OCI-LY3 (cell line): Measurements from ENCODE around the gene PDX1.

Experiments used
- EZH2phosphoT487 ChIP-seq: fragments of 200-600 bp; shearing (Covaris generic); IDR thresholded peaks from 2 replicates; pipeline ENCODE4 v1.6.1; 2018; ENCODE audit warnings: antibody characterized with exemption, mixed run types, low read depth
- TF ChIP-seq, protein P1 (sequence below): fragments of 200-600, 300-600 bp; sonication (generic); IDR thresholded peaks from 2 replicates; pipeline ENCODE4 v1.5.1; 2014; ENCODE audit warnings: antibody characterized with exemption, low read length, low read depth

DNA sequence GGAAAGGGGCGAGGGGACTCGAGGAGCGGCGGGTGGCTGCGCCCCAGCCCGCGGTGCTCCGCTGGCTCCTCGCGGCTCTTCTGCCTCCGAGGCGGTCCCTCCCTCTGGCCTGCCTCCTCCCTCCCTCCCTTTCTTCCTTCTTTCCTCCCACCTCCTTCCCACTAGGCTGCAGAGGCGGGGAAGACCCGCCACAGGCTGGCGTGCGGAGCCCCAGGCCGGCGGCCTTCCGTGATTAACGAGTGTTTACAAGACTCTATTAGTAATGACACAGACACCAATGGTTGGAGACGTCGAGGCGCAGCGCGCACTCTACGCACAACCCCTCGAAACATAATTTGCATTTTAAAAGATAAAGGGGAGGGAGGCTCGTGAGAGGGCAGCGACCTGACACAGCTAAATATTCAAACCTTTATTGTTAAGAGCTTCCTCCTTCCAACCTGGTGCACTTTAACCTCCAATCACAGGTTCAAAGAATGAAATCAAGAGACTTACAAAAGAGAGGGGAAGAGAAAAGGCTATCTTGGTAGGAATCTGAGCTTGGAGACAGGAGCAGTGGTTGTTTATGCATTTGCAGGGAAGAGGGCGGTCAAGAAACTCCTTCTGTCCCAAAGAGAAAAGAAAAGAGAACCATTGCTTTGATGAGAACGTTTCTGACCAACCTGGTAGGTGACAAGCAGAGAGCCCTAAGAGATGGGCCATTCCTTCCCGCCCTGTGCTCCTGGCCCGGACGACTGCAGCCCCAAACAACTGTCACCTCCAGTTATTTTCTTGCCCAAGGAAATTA lies 49.5 kb downstream of the PDX1 start, which contains the start of gene CDX2:
- TF ChIP-seq, protein P1, sequence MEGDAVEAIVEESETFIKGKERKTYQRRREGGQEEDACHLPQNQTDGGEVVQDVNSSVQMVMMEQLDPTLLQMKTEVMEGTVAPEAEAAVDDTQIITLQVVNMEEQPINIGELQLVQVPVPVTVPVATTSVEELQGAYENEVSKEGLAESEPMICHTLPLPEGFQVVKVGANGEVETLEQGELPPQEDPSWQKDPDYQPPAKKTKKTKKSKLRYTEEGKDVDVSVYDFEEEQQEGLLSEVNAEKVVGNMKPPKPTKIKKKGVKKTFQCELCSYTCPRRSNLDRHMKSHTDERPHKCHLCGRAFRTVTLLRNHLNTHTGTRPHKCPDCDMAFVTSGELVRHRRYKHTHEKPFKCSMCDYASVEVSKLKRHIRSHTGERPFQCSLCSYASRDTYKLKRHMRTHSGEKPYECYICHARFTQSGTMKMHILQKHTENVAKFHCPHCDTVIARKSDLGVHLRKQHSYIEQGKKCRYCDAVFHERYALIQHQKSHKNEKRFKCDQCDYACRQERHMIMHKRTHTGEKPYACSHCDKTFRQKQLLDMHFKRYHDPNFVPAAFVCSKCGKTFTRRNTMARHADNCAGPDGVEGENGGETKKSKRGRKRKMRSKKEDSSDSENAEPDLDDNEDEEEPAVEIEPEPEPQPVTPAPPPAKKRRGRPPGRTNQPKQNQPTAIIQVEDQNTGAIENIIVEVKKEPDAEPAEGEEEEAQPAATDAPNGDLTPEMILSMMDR: no peak
- no peak for TF ChIP-seq EZH2phosphoT487
